Measurements from ENCODE around the gene TBXA2R. TPM values are rescaled to one million over a fixed set of nuclear protein-coding genes. Genes with fewer than 3 reads are reported as not detected.

The TBXA2R gene
- total and polyA plus RNA-seq, 2 of the 8 experiments (the other 6 are each of a cell fraction or from before 2014, with no cell fraction given) = 0.39 to 0.50 TPM

DNA sequence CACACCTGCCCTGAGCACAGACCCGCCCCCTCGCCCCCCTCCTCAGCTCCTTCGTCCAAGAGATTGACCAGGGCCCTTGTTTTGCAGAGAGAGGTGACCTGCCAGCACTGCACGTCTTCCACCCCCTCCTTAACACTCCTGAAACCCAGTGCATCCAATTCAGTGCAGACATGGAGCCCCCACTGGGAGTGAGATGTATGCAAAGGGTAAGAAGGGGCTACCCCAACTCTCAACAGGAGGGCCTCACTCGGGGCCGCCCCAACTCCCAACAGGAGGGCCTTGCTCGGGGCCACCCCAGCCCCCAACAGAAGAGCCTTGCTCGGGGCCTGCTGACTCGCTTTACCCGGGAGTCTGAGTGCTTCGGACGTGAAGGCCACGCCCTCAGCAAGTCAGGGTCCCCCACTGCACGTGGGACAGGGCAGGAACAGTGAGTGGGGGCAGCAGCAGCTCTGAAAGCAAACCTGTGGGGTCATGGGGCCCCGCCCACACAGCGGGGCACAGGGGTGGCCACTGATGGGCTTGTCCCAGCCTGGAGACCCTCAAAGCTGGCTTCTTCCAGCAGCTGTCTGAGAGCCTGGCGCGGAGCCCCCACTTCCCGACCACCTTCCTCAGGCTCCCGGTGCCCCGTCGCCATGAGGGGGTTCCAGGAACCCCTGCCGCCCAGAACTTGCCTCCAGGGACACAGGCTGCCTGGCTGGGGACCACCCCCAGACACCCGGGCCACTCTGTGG, 14.3 kb upstream of the TBXA2R start (continued):
- TF ChIP-seq, protein P1, sequence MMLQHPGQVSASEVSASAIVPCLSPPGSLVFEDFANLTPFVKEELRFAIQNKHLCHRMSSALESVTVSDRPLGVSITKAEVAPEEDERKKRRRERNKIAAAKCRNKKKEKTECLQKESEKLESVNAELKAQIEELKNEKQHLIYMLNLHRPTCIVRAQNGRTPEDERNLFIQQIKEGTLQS (IDR thresholded peaks at IDR 0.05; ENCODE audit: insufficient read depth, low read depth, low read length) = no peak
